ENCODE measurements around the gene SEC61A1.
A peak's percentile ranks its signal among the peaks of the same experiment; 100 is the strongest.

The SEC61A1 gene

DNA sequence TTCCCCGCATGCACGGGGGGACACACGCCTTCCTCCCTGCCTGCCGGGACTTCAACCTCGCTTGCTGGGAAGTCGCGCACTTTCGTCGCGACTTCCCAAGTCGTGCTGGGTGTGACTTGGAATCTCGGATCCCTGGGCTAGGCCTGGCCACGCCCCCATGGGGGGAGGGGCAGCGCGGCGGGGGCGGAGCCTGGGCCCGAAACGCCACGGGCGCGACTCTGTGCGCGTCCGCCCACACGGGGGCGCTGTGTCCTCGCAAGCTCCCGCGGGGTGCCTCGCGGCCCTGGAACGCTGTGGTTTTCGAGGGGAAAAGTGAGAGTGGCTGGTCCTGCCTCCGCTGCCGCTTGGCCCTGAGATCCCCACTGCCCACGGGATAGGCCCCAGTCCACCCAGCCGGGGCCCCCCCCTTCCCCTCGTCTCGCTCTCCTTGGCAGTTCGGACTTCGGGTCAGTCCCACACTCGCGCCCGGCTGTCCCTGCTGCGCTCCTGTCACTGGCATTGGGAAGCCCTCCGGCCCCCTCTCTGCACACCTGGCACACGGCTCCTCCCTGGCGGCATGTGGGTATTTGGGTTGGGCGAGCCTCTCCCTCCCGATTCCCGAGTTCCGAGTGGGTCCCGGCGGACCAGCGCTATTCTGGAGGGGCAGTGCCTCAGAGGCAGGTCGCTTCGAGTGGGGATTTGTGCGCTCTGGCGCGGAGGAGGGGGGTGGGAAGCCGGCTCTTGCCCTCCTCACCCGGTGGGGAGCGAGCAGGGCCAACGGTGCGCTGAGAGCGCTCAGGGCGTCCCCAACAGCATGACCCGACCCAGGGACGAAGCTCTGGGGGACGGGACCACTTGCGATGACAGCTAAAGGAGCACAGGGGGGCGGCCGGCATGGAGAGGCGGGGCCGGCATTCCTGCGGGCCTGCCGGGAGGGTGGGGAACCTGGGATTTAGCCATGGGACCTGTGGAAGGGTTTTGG lies 23.6 kb downstream of the SEC61A1 start (continued):
- TF ChIP-seq, protein P1, sequence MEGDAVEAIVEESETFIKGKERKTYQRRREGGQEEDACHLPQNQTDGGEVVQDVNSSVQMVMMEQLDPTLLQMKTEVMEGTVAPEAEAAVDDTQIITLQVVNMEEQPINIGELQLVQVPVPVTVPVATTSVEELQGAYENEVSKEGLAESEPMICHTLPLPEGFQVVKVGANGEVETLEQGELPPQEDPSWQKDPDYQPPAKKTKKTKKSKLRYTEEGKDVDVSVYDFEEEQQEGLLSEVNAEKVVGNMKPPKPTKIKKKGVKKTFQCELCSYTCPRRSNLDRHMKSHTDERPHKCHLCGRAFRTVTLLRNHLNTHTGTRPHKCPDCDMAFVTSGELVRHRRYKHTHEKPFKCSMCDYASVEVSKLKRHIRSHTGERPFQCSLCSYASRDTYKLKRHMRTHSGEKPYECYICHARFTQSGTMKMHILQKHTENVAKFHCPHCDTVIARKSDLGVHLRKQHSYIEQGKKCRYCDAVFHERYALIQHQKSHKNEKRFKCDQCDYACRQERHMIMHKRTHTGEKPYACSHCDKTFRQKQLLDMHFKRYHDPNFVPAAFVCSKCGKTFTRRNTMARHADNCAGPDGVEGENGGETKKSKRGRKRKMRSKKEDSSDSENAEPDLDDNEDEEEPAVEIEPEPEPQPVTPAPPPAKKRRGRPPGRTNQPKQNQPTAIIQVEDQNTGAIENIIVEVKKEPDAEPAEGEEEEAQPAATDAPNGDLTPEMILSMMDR (tag by site-specific recombination; IDR thresholded peaks at IDR 0.05), result peak; percentile 72
- TF ChIP-seq ZBTB21 (tag by site-specific recombination; IDR thresholded peaks at IDR 0.05) (no peak), ZNF704 (tag by site-specific recombination; IDR thresholded peaks at IDR 0.05) (no peak), ZNF600 (tag by site-specific recombination; IDR thresholded peaks at IDR 0.05) (no peak), ZNF544 (tag by site-specific recombination; IDR thresholded peaks at IDR 0.05) (no peak), KLF7 (tag by site-specific recombination; IDR thresholded peaks at IDR 0.05; ENCODE audit: borderline replicate concordance) (no peak), ZNF792 (tag by site-specific recombination; IDR thresholded peaks at IDR 0.05) (no peak), ELK4 (IDR thresholded peaks at IDR 0.05; ENCODE audit: borderline replicate concordance, low read depth, low read length) (no peak), GLIS2 (tag by site-specific recombination; IDR thresholded peaks at IDR 0.05) (no peak), EGR2 (tag by site-specific recombination; IDR thresholded peaks at IDR 0.05; ENCODE audit: low read depth) (no peak), INSM2 (tag by site-specific recombination; IDR thresholded peaks at IDR 0.05) (no peak), ZNF521 (tag by site-specific recombination; IDR thresholded peaks at IDR 0.05) (no peak), PRDM1 (tag by site-specific recombination; IDR thresholded peaks at IDR 0.05) (no peak), ZNF354C (tag by site-specific recombination; IDR thresholded peaks at IDR 0.05; ENCODE audit: borderline replicate concordance, low read depth) (no peak), ZNF624 (tag by site-specific recombination; IDR thresholded peaks at IDR 0.05) (no peak), ZNF239 (tag by site-specific recombination; IDR thresholded peaks at IDR 0.05) (no peak), ZNF670 (tag by site-specific recombination; IDR thresholded peaks at IDR 0.05; ENCODE audit: low read depth) (no peak), SCRT2 (tag by site-specific recombination; IDR thresholded peaks at IDR 0.05) (no peak), ZNF138 (tag by site-specific recombination; IDR thresholded peaks at IDR 0.05; ENCODE audit: borderline replicate concordance) (no peak), ZNF558 (tag by site-specific recombination; IDR thresholded peaks at IDR 0.05) (no peak), ZNF26 (tag by site-specific recombination; IDR thresholded peaks at IDR 0.05) (no peak), ZNF549 (tag by site-specific recombination; IDR thresholded peaks at IDR 0.05) (no peak), IKZF3 (tag by site-specific recombination; IDR thresholded peaks at IDR 0.05) (0 out of 2 replicates have a peak, but pooled peaks have one; percentile 14), SP3 (tag by site-specific recombination; IDR thresholded peaks at IDR 0.05) (peak; percentile 72), ZNF391 (tag by site-specific recombination; IDR thresholded peaks at IDR 0.05; ENCODE audit: borderline replicate concordance, low read depth) (no peak), ZNF302 (tag by site-specific recombination; IDR thresholded peaks at IDR 0.05; ENCODE audit: low read depth) (no peak), KLF8 (tag by site-specific recombination; IDR thresholded peaks at IDR 0.05) (peak; percentile 38; the same call in 1 of the 2 replicates), SP2 (tag by site-specific recombination; IDR thresholded peaks at IDR 0.05) (peak; percentile 27), ZNF19 (tag by site-specific recombination; IDR thresholded peaks at IDR 0.05; ENCODE audit: low read depth) (no peak), KLF16 (tag by site-specific recombination; IDR thresholded peaks at IDR 0.05) (0 out of 2 replicates have a peak, but pooled peaks have one; percentile 20), ZNF629 (tag by site-specific recombination; IDR thresholded peaks at IDR 0.05) (no peak)
- TF ChIP-seq, protein P2, sequence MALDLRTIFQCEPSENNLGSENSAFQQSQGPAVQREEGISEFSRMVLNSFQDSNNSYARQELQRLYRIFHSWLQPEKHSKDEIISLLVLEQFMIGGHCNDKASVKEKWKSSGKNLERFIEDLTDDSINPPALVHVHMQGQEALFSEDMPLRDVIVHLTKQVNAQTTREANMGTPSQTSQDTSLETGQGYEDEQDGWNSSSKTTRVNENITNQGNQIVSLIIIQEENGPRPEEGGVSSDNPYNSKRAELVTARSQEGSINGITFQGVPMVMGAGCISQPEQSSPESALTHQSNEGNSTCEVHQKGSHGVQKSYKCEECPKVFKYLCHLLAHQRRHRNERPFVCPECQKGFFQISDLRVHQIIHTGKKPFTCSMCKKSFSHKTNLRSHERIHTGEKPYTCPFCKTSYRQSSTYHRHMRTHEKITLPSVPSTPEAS (tag by site-specific recombination; IDR thresholded peaks at IDR 0.05), result no peak
